AG10803 (cell line): ENCODE measurements around the gene RBM42.
"Not testable (repeated sequence)": the region's sequence is repeated elsewhere in the genome, so short reads cannot be mapped to it uniquely, and the experiment has no call there.

Source experiments
- DNase-seq: peaks from one replicate; pipeline ENCODE4 v3.0.0; 2010; ENCODE audit warnings: low read depth
- H3K4me3 ChIP-seq: 2 replicates; pipeline ENCODE4 v1.5.1; 2011; ENCODE audit warnings: mild to moderate bottlenecking, low read length, control low read depth
- CTCF ChIP-seq: conservative IDR thresholded peaks from 2 replicates; pipeline ENCODE4 v1.5.1; 2011; ENCODE audit warnings: mild to moderate bottlenecking, low read length, control low read depth, inconsistent platforms

RBM42 gene

GRCh38 chr19:35650581-35650980, 21.7 kb downstream of the RBM42 start:
- no peak for TF ChIP-seq CTCF
- DNase-seq = no peak
- no peak overlapping the region for H3K4me3 ChIP-seq

- H3K4me3 ChIP-seq, DNase-seq: not testable (repeated sequence)
Observed at GRCh38 chr19:35654828-35655227, 26.0 kb downstream of the RBM42 start.

GRCh38 chr19:35655600-35655999, 26.8 kb downstream of the RBM42 start:
- no peak for DNase-seq
- TF ChIP-seq CTCF = no peak
- H3K4me3 ChIP-seq = no peak overlapping the region

GRCh38 chr19:35656700-35657099, 27.9 kb downstream of the RBM42 start:
- TF ChIP-seq CTCF = no peak
- no peak for DNase-seq

GRCh38 chr19:35657904-35658700, 29.3 kb downstream of the RBM42 start:
- 0 out of 2 replicates have a peak, but pooled peaks have one; percentile 1 for TF ChIP-seq CTCF
- no peak for DNase-seq
- H3K4me3 ChIP-seq = no peak overlapping the region

More at GRCh38 chr19:35656700-35657099, 27.9 kb downstream of the RBM42 start:
- no peak overlapping the region for H3K4me3 ChIP-seq

- no peak for DNase-seq
- H3K4me3 ChIP-seq = no peak overlapping the region
- TF ChIP-seq CTCF = no peak
Observed at GRCh38 chr19:35661995-35662340, 33.1 kb downstream of the RBM42 start.

- no peak for TF ChIP-seq CTCF
- DNase-seq = no peak
- no peak overlapping the region for H3K4me3 ChIP-seq
Observed at GRCh38 chr19:35663981-35664380, 35.1 kb downstream of the RBM42 start.
